Measurements from ENCODE around the gene PCNX2. TPM values are rescaled to one million over a fixed set of nuclear protein-coding genes. Genes with fewer than 3 reads are reported as not detected.

The PCNX2 gene
- total RNA-seq, 1 donor from 2014 or later: 33.6 TPM

GRCh38 chr1:232954594-232955365 lies 340.7 kb downstream of the PCNX2 start:
- peaks cover 36% of the 10 kb centered on the region for H3K36me3 Mint-ChIP-seq (ENCODE audit: insufficient read depth)
- no peak for TF ChIP-seq CTCF (IDR thresholded peaks at IDR 0.05; ENCODE audit: unreplicated experiment)
- DNase-seq (ENCODE audit: low spot score, unreplicated experiment): no peak
- no peak overlapping the region for H3K27ac Mint-ChIP-seq
- no peaks in the 10 kb centered on the region for H3K27me3 Mint-ChIP-seq
- no peak overlapping the region for H3K4me3 Mint-ChIP-seq (ENCODE audit: low read depth)
- peaks cover 18% of the 10 kb centered on the region for H3K9me3 Mint-ChIP-seq (ENCODE audit: low read depth)
- H3K4me1 Mint-ChIP-seq (ENCODE audit: low read depth): peaks cover 29% of the 10 kb centered on the region

GRCh38 chr1:232952514-232953499 lies 342.7 kb downstream of the PCNX2 start:
- peak; percentile 63 for TF ChIP-seq CTCF (IDR thresholded peaks at IDR 0.05; ENCODE audit: unreplicated experiment)
- peaks cover 19% of the 10 kb centered on the region for H3K36me3 Mint-ChIP-seq (ENCODE audit: insufficient read depth)
- peaks cover 33% of the 10 kb centered on the region for H3K4me1 Mint-ChIP-seq (ENCODE audit: low read depth)
- peaks cover 3% of the 10 kb centered on the region for H3K27me3 Mint-ChIP-seq
- peak; percentile 21 for DNase-seq (ENCODE audit: low spot score, unreplicated experiment)
- peaks cover 11% of the 10 kb centered on the region for H3K9me3 Mint-ChIP-seq (ENCODE audit: low read depth)
- peak overlapping the region; percentile 61 for H3K27ac Mint-ChIP-seq
- H3K4me3 Mint-ChIP-seq (ENCODE audit: low read depth): peak overlapping the region; percentile 96

- Mint-ChIP-seq H3K27ac (peak overlapping the region; percentile 99), H3K9me3 (ENCODE audit: low read depth) (peaks cover 3% of the 10 kb centered on the region), H3K36me3 (ENCODE audit: insufficient read depth) (peaks cover 9% of the 10 kb centered on the region), H3K4me1 (ENCODE audit: low read depth) (peaks cover 33% of the 10 kb centered on the region), H3K4me3 (ENCODE audit: low read depth) (peak overlapping the region; percentile 96), H3K27me3 (peaks cover 3% of the 10 kb centered on the region)
- no peak for TF ChIP-seq CTCF (IDR thresholded peaks at IDR 0.05; ENCODE audit: unreplicated experiment)
- DNase-seq (ENCODE audit: low spot score, unreplicated experiment): no peak
Observed at GRCh38 chr1:232951605-232952004, 343.9 kb downstream of the PCNX2 start.

GRCh38 chr1:232951180-232951579 lies 344.3 kb downstream of the PCNX2 start:
- peaks cover 33% of the 10 kb centered on the region for H3K4me1 Mint-ChIP-seq (ENCODE audit: low read depth)
- peaks cover 3% of the 10 kb centered on the region for H3K9me3 Mint-ChIP-seq (ENCODE audit: low read depth)
- H3K27me3 Mint-ChIP-seq: peaks cover 3% of the 10 kb centered on the region
- peak overlapping the region; percentile 99 for H3K27ac Mint-ChIP-seq
- DNase-seq (ENCODE audit: low spot score, unreplicated experiment): no peak
- H3K36me3 Mint-ChIP-seq (ENCODE audit: insufficient read depth): peaks cover 5% of the 10 kb centered on the region
- H3K4me3 Mint-ChIP-seq (ENCODE audit: low read depth): peak overlapping the region; percentile 96
- TF ChIP-seq CTCF (IDR thresholded peaks at IDR 0.05; ENCODE audit: unreplicated experiment): no peak

All from progenitor cell of endocrine pancreas (in vitro differentiated cells).